Right renal cortex interstitium (tissue), 3 donors: ENCODE results near the gene TEX101. TPM values are rescaled to one million over a fixed set of nuclear protein-coding genes. Genes with fewer than 3 reads are reported as not detected.

ENCODE experiments used
- polyA plus RNA-seq, 3 donors: library from polyadenylated mRNA; unstranded; fragments of 120-200 nt; gene quantifications; one replicate each; pipeline ENCODE4 v1.2.1, GENCODE V29; 2013; ENCODE audit not compliant: insufficient read length in 3 of 3

The TEX101 gene
- polyA plus RNA-seq, 3 donors: not detected

Other genes with a start within 250 kb of the TEX101 start
- gene PSG5, start 228.4 kb upstream of the TEX101 start, polyA plus RNA-seq: under 1 TPM in 1 of 3 donors, not detected in 2; 0.67 TPM
- under 1 TPM in 1 of 3 donors, not detected in 2; 0.28 TPM for gene PSG4, start 209.3 kb upstream of the TEX101 start, polyA plus RNA-seq
- under 1 TPM in 1 of 3 donors, not detected in 2; 0.22 TPM for gene PSG9, start 145.4 kb upstream of the TEX101 start, polyA plus RNA-seq
- under 1 TPM in 2 of 3 donors, not detected in 1; 0.28 to 0.40 TPM for gene CD177, start 61.2 kb upstream of the TEX101 start, polyA plus RNA-seq
- 1 to 10 TPM; 1.2 to 1.9 (median 1.3) TPM for gene LYPD3, start 50.7 kb downstream of the TEX101 start, polyA plus RNA-seq
- gene PHLDB3, start 89.9 kb downstream of the TEX101 start, polyA plus RNA-seq: 1 to 10 TPM; 5.0 to 6.9 (median 5.6) TPM
- gene ETHE1, start 112.3 kb downstream of the TEX101 start, polyA plus RNA-seq: 10 to 100 TPM; 24.2 to 28.1 (median 27.9) TPM
- gene ZNF575, start 118.3 kb downstream of the TEX101 start, polyA plus RNA-seq: 1 to 10 TPM; 1.4 to 1.5 (median 1.4) TPM
- 10 to 100 TPM; 56.4 to 66.0 (median 59.1) TPM for gene XRCC1, start 160.6 kb downstream of the TEX101 start, polyA plus RNA-seq
- 10 to 100 TPM; 17.8 to 19.2 (median 17.9) TPM for gene PINLYP, start 160.9 kb downstream of the TEX101 start, polyA plus RNA-seq
- 10 to 100 TPM; 12.7 to 13.8 (median 12.9) TPM for gene IRGQ, start 181.2 kb downstream of the TEX101 start, polyA plus RNA-seq
- gene ZNF576, start 181.7 kb downstream of the TEX101 start, polyA plus RNA-seq: 10 to 100 TPM in 2 of 3 donors, 1 to 10 TPM in 1; 9.6 to 11.3 (median 10.1) TPM
- under 1 TPM; 0.59 to 0.80 (median 0.67) TPM for gene SRRM5, start 197.2 kb downstream of the TEX101 start, polyA plus RNA-seq
- 10 to 100 TPM; 82.2 to 90.6 (median 86.1) TPM for gene ZNF428, start 204.7 kb downstream of the TEX101 start, polyA plus RNA-seq
- gene CADM4, start 225.0 kb downstream of the TEX101 start, polyA plus RNA-seq: 10 to 100 TPM; 43.1 to 50.6 (median 44.2) TPM